ENCODE measurements around the gene UBN2.
"Not testable (repeated sequence)": the region's sequence is repeated elsewhere in the genome, so short reads cannot be mapped to it uniquely, and the experiment has no call there.

Gene UBN2

DNA sequence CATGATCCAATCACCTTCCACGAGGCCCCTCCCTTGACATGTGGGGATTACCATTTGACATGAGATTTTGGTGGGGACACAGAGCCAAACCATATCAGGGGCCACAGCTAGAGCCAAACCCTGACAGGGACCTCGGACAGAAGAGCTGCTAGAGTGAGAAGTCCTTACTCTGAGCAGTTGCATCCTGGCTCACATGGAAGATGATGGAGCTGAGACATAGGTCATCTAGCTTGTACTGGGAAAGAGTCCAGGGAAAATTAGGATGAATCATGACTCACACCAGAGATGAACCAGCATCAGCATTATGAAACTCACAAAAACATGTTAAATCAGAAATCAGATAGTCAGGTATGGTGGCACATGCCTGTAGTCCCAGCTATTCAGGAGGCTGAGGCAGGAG, 97.3 kb downstream of the UBN2 start:
- Histone ChIP-seq H3K9me3 (ENCODE audit: control insufficient read depth, insufficient read depth, low read length) (no peaks in the 10 kb centered on the region), H3K4me3 (ENCODE audit: low read length) (no peak overlapping the region), H3K36me3 (ENCODE audit: control insufficient read depth, insufficient read depth, low read length) (no peaks in the 10 kb centered on the region), H3K27me3 (ENCODE audit: control insufficient read depth, insufficient read depth, low read length) (no peaks in the 10 kb centered on the region), H3K27ac (ENCODE audit: low read length) (no peak overlapping the region), H3K4me1 (ENCODE audit: control insufficient read depth, insufficient read depth, low read length) (no peaks in the 10 kb centered on the region)
- no peak for DNase-seq (ENCODE audit: low read depth, low spot score)
- no CpG with 5 or more reads among the region's 2 CpGs for WGBS (ENCODE audit: insufficient coverage, insufficient read length)

DNA sequence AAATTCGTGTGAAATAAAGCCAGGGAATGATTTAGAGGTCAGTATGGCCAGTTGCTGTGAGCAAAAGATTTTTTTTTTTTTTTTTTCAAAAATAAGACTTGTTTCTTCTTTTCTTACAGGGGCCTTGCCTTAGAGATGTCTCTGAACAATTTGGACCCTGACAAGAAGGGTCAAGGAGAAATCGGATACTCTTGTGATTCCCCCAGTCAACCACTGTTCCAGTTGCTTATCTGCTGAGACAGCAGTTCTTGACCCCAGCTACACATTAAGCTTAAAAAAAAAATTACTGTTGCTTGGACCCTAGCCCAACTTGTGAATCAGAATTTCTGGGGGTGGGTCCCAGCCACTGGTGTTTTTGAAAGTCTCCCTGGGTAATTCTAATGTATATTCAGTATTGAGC, 98.1 kb downstream of the UBN2 start:
- no peaks in the 10 kb centered on the region for H3K36me3 ChIP-seq (ENCODE audit: control insufficient read depth, insufficient read depth, low read length)

GRCh38 chr7:139330333-139331030, 99.4 kb downstream of the UBN2 start:
- H3K9me3 ChIP-seq (ENCODE audit: control insufficient read depth, insufficient read depth, low read length) = no peaks in the 10 kb centered on the region
- H3K36me3 ChIP-seq (ENCODE audit: control insufficient read depth, insufficient read depth, low read length) = no peaks in the 10 kb centered on the region
- no CpG with 5 or more reads among the region's 3 CpGs for WGBS (ENCODE audit: insufficient coverage, insufficient read length)
- H3K27ac ChIP-seq (ENCODE audit: low read length) = no peak overlapping the region
- H3K4me3 ChIP-seq (ENCODE audit: low read length) = no peak overlapping the region
- no peaks in the 10 kb centered on the region for H3K4me1 ChIP-seq (ENCODE audit: control insufficient read depth, insufficient read depth, low read length)
- DNase-seq (ENCODE audit: low read depth, low spot score) = no peak
- no peaks in the 10 kb centered on the region for H3K27me3 ChIP-seq (ENCODE audit: control insufficient read depth, insufficient read depth, low read length)

More for the DNA sequence above, 98.1 kb downstream of the UBN2 start:
- H3K4me3 ChIP-seq (ENCODE audit: low read length) = no peak overlapping the region
- no peaks in the 10 kb centered on the region for H3K4me1 ChIP-seq (ENCODE audit: control insufficient read depth, insufficient read depth, low read length)
- no peak overlapping the region for H3K27ac ChIP-seq (ENCODE audit: low read length)
- no peaks in the 10 kb centered on the region for H3K27me3 ChIP-seq (ENCODE audit: control insufficient read depth, insufficient read depth, low read length)
- DNase-seq (ENCODE audit: low read depth, low spot score) = no peak
- WGBS (ENCODE audit: insufficient coverage, insufficient read length) = no CpG with 5 or more reads among the region's 2 CpGs
- H3K9me3 ChIP-seq (ENCODE audit: control insufficient read depth, insufficient read depth, low read length) = no peaks in the 10 kb centered on the region

GRCh38 chr7:139332697-139333359, 101.8 kb downstream of the UBN2 start:
- no peak for DNase-seq (ENCODE audit: low read depth, low spot score)
- Histone ChIP-seq H3K27me3 (ENCODE audit: control insufficient read depth, insufficient read depth, low read length) (no peaks in the 10 kb centered on the region), H3K27ac (ENCODE audit: low read length) (no peak overlapping the region), H3K4me3 (ENCODE audit: low read length) (no peak overlapping the region), H3K9me3 (ENCODE audit: control insufficient read depth, insufficient read depth, low read length) (no peaks in the 10 kb centered on the region), H3K36me3 (ENCODE audit: control insufficient read depth, insufficient read depth, low read length) (no peaks in the 10 kb centered on the region), H3K4me1 (ENCODE audit: control insufficient read depth, insufficient read depth, low read length) (no peaks in the 10 kb centered on the region)
- WGBS (ENCODE audit: insufficient coverage, insufficient read length) = no CpG with 5 or more reads among the region's 5 CpGs

DNA sequence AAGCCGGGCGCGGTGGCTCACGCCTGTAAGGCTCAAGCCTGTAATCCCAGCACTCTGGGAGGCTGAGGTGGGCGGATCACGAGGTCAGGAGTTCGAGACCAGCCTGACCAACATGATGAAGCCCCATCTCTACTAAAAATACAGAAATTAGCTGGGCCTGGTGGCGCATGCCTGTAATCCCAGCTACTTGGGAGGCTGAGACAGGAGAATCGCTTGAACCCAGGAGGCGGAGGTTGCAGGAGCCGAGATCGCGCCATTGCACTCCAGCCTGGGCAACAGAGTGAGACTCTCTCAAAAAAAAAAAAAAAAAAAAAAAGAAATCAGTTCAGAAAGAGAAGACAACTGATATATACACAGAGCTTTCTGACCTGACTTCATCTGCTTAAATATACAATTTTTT, 102.4 kb downstream of the UBN2 start:
- H3K27me3 ChIP-seq (ENCODE audit: control insufficient read depth, insufficient read depth, low read length); H3K4me3 ChIP-seq (ENCODE audit: low read length); H3K9me3 ChIP-seq (ENCODE audit: control insufficient read depth, insufficient read depth, low read length); DNase-seq (ENCODE audit: low read depth, low spot score); H3K4me1 ChIP-seq (ENCODE audit: control insufficient read depth, insufficient read depth, low read length); H3K27ac ChIP-seq (ENCODE audit: low read length); H3K36me3 ChIP-seq (ENCODE audit: control insufficient read depth, insufficient read depth, low read length): not testable (repeated sequence)
- WGBS (ENCODE audit: insufficient coverage, insufficient read length) = no CpG with 5 or more reads among the region's 13 CpGs

- no peaks in the 10 kb centered on the region for H3K9me3 ChIP-seq (ENCODE audit: control insufficient read depth, insufficient read depth, low read length)
- no CpG with 5 or more reads among the region's 4 CpGs for WGBS (ENCODE audit: insufficient coverage, insufficient read length)
- no peak overlapping the region for H3K27ac ChIP-seq (ENCODE audit: low read length)
- H3K4me3 ChIP-seq (ENCODE audit: low read length) = no peak overlapping the region
- H3K4me1 ChIP-seq (ENCODE audit: control insufficient read depth, insufficient read depth, low read length) = no peaks in the 10 kb centered on the region
- DNase-seq (ENCODE audit: low read depth, low spot score) = no peak
- no peaks in the 10 kb centered on the region for H3K27me3 ChIP-seq (ENCODE audit: control insufficient read depth, insufficient read depth, low read length)
- H3K36me3 ChIP-seq (ENCODE audit: control insufficient read depth, insufficient read depth, low read length) = no peaks in the 10 kb centered on the region
These were observed 103.5 kb downstream of the UBN2 start for GRCh38 chr7:139334399-139335150.

GRCh38 chr7:139339025-139339424, 108.0 kb downstream of the UBN2 start:
- no CpG with 5 or more reads among the region's 2 CpGs for WGBS (ENCODE audit: insufficient coverage, insufficient read length)
- no peak overlapping the region for H3K4me3 ChIP-seq (ENCODE audit: low read length)
- no peaks in the 10 kb centered on the region for H3K9me3 ChIP-seq (ENCODE audit: control insufficient read depth, insufficient read depth, low read length)
- DNase-seq (ENCODE audit: low read depth, low spot score) = no peak
- H3K27me3 ChIP-seq (ENCODE audit: control insufficient read depth, insufficient read depth, low read length) = no peaks in the 10 kb centered on the region
- no peak overlapping the region for H3K27ac ChIP-seq (ENCODE audit: low read length)
- H3K4me1 ChIP-seq (ENCODE audit: control insufficient read depth, insufficient read depth, low read length) = no peaks in the 10 kb centered on the region
- H3K36me3 ChIP-seq (ENCODE audit: control insufficient read depth, insufficient read depth, low read length) = no peaks in the 10 kb centered on the region

DNA sequence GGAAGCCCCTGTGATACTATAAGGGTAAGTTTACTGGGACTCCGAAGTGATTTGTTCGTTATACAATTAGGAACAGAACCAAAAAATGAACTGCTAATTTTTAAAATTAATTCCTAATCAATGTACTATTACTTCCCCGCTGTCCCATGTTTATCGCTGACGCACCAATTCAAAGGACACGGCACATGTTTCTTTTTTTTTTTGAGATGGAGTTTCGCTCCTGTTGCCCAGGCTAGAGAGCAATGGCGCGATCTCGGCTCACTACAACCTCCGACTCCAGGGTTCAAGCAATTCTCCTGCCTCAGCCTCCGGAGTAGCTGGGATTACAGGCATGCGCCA, 108.6 kb downstream of the UBN2 start:
- Histone ChIP-seq H3K4me3 (ENCODE audit: low read length) (peak overlapping the region; percentile 85; the same call in 1 of the 2 replicates), H3K27ac (ENCODE audit: low read length) (no peak overlapping the region), H3K9me3 (ENCODE audit: control insufficient read depth, insufficient read depth, low read length) (no peaks in the 10 kb centered on the region), H3K36me3 (ENCODE audit: control insufficient read depth, insufficient read depth, low read length) (no peaks in the 10 kb centered on the region), H3K4me1 (ENCODE audit: control insufficient read depth, insufficient read depth, low read length) (no peaks in the 10 kb centered on the region), H3K27me3 (ENCODE audit: control insufficient read depth, insufficient read depth, low read length) (no peaks in the 10 kb centered on the region)
- DNase-seq (ENCODE audit: low read depth, low spot score) = no peak
- WGBS (ENCODE audit: insufficient coverage, insufficient read length) = no CpG with 5 or more reads among the region's 13 CpGs

GRCh38 chr7:139340037-139340807, 109.2 kb downstream of the UBN2 start:
- no CpG with 5 or more reads among the region's 66 CpGs for WGBS (ENCODE audit: insufficient coverage, insufficient read length)
- Histone ChIP-seq H3K27ac (ENCODE audit: low read length) (no peak overlapping the region), H3K9me3 (ENCODE audit: control insufficient read depth, insufficient read depth, low read length) (no peaks in the 10 kb centered on the region), H3K4me1 (ENCODE audit: control insufficient read depth, insufficient read depth, low read length) (no peaks in the 10 kb centered on the region), H3K36me3 (ENCODE audit: control insufficient read depth, insufficient read depth, low read length) (no peaks in the 10 kb centered on the region), H3K27me3 (ENCODE audit: control insufficient read depth, insufficient read depth, low read length) (no peaks in the 10 kb centered on the region), H3K4me3 (ENCODE audit: low read length) (peak overlapping the region; percentile 85; the same call in 1 of the 2 replicates)
- DNase-seq (ENCODE audit: low read depth, low spot score) = peak; percentile 94

GRCh38 chr7:139340808-139341057, 109.7 kb downstream of the UBN2 start:
- no peak overlapping the region for H3K27ac ChIP-seq (ENCODE audit: low read length)
- H3K9me3 ChIP-seq (ENCODE audit: control insufficient read depth, insufficient read depth, low read length) = no peaks in the 10 kb centered on the region
- no CpG with 5 or more reads among the region's 9 CpGs for WGBS (ENCODE audit: insufficient coverage, insufficient read length)
- H3K4me1 ChIP-seq (ENCODE audit: control insufficient read depth, insufficient read depth, low read length) = no peaks in the 10 kb centered on the region
- no peaks in the 10 kb centered on the region for H3K36me3 ChIP-seq (ENCODE audit: control insufficient read depth, insufficient read depth, low read length)
- no peaks in the 10 kb centered on the region for H3K27me3 ChIP-seq (ENCODE audit: control insufficient read depth, insufficient read depth, low read length)
- H3K4me3 ChIP-seq (ENCODE audit: low read length) = peak overlapping the region; percentile 85; the same call in 1 of the 2 replicates
- no peak for DNase-seq (ENCODE audit: low read depth, low spot score)

Measured in iPS DF 6.9 (cell line).